ENCODE data around the gene KIF4A.

Gene KIF4A

DNA sequence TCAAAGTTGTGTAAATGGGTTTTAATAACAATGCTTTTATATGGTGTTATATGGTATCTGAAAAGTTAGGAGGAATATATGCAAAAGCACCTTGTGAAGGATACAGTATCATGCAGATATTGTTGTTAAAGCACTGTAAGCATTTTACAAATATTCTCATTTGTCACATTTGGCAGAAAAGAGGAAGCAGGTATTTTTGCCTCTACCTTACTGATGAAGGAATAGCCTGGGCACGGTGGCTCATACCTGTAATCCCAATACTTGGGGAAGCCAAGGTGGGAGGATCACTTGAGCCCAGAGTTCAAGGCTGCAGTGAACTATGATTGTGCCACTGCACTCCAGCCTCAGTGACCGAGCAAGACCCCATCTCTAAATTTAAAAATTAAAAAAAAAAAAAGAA is 121.0 kb downstream of the KIF4A start:
- no peak for DNase-seq

DNA sequence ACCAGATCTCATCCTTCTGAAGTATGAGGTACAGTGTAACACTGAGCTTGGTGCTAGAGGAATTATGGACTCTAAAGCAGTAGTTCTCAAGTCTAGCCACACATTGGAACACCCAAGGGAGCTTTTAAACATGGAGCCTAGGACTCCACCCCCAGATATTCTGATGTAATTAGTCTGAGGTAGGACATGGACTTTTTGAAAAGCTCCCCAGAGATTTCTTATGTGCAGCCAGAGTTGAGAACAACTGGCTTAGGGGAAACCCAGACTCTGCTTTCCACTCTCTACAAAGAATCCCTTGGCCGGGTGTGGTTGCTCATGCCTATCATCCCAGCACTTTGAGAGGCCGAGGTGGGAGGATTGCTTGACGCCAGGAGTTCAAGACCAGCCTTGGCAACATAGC is 121.6 kb downstream of the KIF4A start:
- DNase-seq: no peak

DNA sequence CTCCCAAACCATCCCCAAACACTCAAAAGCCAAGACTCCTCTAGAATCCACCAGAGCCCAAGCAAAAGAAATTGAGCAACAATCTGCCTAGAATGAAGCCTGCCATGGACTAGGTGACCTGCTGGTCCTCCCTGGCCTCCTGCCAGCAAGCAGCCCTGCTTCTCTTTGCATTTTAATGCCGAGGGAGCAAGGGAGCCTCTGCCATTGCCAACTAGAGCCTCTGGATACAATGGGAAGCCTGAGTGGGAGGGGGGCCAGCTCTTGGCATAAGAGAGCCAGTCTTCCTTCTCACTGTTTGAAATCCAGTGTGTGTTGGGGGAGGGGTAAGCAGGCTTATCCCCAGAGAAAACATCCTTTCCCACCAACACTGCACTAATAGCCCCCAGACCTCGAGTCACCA is 131.7 kb downstream of the KIF4A start:
- DNase-seq: no peak

DNA sequence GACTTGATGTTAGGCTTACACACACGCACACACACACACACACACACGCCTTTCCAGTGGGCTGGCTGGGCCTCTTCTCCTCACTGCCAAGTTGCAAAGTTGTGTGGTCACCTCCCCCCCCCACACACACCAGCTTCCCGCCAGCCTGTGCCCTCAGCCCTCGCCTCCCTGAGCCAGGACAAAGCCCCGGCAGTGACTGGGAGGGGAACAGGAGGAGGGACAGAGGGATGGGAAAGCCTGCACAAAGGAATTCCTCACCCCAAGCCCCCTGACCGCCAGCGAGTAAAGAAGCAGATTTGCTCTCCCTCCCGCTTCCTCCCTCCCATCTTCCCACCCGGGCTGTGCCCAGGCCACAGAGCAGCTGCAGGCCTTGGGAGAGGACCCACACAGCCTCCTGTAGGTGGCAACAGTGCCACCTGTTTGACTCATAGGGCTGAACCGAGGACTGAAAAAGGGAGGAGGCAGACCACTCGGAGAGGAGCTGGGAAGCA is 133.0 kb downstream of the KIF4A start, which contains the start of gene GDPD2:
Gene GDPD2 (plus strand): TSS at position 464 of the 491 bp plus-strand sequence. CDS start 1,671 bp downstream, outside the sequence.
- DNase-seq: peak; percentile 22

DNA sequence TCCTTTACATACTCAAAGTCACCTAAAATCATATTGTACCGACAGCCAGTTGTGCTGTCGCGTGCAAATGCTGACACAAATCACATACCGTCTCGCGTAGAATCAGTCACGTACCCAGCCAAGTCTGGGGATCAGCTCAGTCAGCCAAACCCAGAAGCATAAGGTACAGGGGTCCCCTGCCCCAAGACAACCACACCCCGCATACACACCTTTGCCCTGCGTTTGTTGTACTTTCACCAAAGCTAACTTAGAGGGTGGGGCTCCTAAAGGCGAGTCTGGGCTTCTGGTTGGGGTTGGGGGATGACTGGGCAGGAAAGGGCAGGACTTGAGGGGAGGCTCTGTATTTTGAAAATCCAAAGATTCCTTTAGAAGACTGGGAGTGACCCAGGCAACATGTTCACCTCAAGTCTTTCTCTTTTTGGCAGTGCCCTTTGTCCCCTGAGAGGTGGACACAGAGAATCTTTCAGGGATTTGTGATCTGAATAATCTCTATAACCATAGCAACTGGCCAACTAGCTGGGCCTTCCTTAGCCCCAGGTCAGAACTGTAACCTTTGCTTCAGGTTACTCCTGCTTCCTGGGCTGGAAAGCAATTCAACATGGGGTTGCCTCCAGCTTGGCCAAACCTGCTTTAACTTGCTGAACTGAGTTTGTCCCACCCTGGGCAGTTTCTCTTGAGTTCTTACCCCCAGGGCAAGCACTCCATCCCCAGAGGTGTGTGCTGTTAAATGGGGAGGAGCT is 134.2 kb downstream of the KIF4A start:
- DNase-seq: no peak

DNA sequence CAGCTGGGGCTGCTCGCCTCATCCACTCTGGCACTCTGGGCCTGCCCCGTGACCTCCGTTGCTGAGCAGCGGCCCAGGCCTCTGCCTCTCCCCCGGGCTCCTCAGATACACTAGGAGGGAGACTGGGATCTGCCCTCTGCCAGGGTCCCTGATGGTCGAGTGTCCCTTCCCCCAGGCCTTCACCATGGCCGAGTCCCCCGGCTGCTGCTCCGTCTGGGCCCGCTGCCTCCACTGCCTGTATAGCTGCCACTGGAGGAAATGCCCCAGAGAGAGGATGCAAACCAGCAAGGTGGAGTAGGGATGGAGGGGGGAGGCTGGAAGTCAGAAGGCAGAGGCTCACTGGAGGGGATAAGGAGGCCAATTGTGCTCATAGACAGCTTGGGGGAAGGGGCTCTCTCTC is 134.9 kb downstream of the KIF4A start:
- DNase-seq: no peak

DNA sequence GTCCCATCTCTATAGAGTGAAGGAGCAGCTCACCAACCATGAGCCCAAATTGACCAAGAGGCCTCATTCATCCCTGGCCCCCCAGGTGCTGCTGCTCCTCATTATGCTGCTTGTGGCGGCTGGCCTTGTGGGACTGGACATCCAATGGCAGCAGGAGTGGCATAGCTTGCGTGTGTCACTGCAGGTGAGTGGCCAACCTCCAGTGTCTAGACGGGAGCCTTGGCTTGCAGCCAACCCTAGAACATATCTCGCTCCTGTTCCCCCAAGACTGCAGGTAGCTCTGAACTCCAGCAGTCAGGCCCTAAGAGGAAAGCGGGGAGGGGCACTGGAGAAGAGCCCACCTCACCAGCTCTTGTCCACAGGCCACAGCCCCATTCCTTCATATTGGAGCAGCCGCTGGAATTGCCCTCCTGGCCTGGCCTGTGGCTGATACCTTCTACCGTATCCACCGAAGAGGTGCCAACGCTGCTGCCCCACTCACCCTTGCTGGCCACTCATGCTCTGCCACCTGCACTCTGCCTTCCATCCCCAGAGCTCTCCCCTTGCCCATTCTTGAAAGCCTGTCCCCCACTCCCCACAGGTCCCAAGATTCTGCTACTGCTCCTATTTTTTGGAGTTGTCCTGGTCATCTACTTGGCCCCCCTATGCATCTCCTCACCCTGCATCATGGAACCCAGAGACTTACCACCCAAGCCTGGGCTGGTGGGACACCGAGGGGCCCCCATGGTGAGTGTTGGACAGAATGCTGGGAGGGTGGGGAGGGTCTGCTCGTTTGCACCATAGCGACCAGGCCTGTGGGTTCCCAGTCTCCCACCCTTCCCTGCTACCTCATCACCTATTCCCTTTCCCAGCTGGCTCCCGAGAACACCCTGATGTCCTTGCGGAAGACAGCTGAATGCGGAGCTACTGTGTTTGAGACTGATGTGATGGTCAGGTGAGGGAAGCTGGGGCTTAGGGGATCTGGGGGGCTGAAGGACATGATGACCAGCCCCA is 136.7 kb downstream of the KIF4A start:
- DNase-seq: no peak

DNA sequence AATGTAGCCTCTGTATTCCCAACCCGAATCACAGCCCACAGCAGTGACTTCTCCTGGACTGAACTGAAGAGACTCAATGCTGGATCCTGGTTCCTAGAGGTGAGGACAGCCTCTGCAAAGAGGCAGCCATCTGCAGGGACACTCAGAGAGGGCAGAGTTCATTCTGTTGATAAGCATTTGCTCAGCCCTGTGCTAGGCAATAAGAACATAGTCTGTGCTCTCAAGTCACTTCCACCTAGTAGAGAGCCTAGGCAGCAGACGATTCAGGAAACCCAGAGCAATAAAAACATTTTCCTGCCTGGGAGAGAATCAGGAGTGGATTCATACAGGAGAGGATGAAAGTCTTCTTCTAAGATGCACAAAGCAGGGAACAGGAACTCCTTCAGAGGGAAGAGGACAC is 137.5 kb downstream of the KIF4A start:
- DNase-seq: no peak

DNA sequence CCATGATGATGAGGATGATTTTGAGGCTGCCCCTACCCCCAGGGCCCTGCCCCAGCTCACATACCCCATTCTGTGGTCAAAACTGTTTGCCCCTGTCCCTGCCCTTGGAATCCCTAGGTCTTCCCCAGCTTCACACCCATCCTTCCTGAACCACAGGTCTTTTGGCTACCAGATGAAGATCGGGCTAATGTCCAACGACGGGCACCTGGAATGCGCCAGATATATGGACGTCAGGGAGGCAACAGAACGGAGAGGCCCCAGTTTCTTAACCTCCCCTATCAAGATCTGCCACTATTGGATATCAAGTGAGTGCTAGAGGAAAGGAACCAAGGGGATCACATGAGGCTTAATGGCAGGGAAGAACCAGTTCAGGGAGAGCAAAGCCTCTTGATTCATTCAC is 139.9 kb downstream of the KIF4A start:
- no peak for DNase-seq

DNA sequence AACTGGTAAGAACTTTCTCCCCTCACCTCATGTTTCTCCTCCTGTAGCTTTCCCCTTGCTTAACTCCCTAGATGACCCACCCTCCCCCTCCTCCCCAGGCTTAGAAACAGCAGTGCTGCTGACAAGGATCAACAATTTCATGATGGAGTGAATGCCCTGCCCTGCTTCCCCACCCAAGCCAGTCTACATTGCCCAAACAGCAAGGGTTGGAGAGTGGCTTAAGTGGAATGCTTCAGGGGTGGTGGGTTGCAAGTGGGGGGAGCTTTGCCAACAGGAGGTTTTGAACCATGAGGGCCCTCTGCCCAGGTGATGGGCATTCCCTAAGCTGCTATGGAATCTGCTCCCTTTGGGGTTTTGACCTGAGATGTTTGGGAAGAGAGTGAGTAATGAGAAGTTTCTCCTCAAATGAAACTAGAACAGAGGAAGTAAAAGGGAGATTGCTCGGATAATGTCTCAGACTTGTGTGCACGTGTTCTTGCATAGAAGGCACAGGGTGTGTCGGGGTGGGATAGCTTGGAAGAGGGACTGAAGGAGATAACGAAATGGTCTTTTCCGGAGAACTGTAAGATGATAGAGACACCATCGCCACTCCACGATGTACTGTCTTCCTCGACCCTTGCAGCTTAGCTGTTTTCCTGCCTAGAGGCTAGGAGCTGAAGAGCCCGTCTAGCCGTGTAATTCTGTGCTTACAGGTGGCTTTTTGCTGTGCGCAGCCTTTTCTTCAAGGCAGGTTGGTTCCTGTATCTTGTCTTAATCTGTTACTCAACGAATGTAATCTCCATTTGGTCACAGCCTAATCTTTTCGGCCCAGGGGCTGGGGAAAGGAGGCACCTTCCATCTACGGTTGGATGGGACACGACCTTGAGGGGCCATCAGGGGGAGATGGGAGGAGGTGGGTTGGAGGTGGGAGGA is 143.3 kb downstream of the KIF4A start:
- DNase-seq: no peak

DNA sequence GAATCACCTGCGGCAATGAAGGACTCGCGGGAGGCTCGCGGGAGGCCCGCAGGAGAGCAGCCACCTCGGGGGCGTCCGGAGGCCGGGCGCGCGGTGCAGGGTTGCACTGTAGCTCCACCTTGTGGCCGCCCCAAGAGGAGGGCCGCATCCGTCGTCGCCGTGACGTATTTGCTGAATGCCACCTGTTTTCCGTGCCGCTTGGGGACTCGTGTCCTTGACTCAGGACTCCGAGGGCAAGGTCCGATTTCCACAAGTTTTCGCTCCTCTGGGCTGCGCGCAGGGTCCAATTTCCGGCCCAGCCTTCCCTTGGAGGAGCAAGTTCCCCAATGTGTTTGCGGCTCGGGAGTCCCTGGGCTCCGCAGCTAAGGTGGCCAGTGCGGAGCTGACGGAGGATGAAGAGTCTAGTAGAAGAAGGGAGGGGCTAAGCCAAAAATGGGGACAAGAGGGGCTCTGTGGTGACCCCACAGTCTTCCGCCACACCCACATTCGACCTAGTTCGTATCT is 144.0 kb downstream of the KIF4A start:
- peak; percentile 62 for DNase-seq

DNA sequence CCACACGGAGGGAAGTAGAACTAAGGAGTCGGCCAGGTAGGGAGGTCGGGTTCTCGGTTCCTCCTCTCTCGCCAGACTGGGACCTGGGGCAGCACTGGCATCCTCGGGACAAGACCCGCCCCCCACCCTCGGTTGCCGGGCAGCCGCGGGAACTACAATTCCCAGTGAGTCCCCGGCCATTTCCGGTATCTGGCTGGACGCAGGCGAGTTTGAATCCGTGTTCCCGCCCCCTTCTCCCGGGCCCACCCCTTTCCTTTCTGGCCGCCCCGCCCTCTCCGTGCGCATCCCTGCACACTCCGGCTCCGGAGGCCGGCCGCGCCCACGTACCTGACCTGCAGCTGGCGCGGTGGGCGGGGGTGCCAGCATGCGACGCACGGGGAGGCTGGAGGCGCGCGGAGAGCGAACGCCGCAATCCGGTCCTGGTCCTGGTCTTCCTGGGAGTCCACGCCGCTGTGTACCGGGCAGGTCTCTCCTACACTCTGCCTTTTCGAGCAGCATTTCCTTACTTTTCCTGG is 144.5 kb downstream of the KIF4A start:
- peak; percentile 74 for DNase-seq

DNA sequence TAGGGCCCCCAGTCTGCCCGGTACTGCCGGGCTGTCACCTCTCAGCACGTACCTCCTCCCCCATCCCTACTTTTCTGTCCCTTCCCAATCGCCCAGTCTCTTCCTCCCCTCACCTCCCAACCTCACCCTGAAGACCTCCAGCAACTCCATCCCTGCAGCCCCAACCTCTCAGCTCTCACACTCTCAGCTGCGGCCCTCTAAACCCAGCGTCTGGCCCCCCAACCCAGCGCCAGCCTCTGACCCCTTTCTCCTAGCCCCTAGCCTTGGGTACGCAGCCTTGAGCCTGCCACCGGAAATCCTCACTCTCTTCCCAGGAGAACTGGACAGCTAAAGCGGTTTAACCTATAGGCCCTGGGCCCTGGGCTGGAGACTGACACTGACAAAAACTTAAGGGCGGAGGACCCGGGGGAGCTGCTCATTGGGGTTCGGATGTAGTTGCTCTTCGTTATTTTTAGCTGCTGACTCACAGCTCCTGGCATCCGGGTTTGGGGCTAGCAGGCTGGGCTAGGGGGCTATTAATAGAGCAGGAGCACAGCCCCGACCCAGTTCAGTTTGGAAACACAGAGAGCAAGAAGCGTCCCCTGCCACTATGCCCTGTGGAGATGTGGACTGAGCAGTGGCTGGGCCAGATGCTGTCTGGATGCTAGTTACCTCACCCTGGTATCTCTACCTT is 145.1 kb downstream of the KIF4A start:
- DNase-seq: no peak

DNA sequence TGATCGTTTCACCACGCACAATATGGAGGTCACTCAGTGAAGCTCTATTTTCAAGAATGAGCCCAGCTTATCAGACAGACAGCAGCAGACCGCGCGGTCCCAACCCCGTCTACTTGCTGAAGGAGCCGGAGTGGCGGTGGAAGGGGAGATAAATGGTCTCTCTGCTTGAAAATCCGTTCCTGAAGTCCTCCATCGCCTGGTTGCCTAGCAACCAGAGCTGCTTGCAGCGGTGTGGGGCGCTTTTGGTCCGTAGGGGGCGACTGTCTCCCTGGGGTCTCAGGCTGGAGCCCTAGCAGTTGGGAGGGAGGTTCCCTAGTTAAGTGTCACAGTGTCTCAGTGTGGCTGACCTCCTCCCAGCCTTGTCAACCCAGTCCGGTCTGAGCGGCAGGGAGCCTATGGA is 146.4 kb downstream of the KIF4A start:
- peak; percentile 3 for DNase-seq

DNA sequence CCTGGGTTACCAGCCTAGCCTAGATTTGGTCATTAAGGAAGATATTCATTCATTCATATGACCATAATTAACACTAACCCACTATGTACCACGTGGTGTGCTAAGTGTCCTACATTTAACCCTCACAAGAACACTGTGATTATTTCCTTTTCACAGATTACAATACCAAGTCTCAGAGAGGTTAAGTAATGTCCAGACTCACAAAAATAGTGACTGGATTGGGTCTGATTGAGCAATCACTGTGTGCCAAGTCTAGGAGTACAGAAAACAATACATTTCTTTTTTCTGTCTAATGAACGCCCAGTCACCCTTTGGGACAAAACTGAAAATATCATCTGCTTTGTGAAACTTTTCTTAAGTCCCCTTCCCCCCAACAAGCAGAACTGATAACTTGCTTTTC is 147.1 kb downstream of the KIF4A start:
- DNase-seq: no peak

DNA sequence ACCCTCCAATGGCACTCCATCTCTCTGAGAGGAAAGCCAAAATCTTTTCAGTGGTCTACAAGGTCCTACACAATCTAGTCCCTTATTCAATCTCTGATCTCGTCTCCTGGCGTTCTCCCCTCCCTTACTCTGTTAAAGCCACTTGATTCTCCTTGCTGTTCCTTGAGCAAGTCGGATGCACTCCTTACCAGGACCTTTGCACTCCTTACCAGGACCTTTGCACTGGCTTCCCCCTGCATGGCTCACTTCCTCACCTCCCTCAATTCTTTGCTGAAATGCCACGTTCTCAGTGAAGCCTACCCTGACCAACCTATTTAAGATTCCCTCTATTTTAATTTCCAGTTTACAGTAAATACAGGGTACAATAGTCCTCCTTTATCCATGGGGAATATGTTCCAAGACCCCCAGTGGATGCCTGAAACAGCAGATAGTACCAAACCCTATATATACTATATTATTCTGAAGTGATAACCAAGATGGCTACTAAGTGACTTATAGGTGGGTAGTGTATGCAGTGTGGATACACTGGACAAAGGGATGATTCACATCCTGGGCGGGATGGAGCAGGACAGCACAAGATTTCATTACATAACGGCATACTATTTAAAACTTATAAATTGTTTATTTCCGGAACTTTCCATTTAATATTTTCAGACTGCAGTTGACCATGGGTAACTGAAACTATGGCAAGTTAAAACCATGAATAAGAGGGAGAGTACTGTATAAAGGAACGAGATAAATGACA is 148.2 kb downstream of the KIF4A start:
- DNase-seq: no peak

DNA sequence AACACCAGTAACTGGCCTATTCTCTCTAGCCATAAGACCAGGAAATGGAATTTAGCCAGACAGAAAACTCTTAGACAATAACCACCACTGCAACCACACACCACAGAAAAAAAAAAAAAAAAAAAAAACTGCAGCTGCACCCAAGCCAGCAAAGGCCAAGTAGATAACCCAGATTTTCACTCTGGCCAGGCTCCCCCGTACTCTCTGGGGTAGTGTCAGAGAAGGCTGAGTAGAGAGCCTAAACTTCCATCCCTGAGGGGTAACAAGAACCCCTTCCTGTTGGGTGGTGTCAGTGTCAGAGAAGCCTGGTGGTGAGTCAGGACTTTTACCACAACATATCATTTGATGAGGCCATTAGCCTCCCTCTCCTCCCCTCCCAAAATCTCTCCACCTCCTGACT is 149.1 kb downstream of the KIF4A start:
- peak; percentile 3 for DNase-seq

DNA sequence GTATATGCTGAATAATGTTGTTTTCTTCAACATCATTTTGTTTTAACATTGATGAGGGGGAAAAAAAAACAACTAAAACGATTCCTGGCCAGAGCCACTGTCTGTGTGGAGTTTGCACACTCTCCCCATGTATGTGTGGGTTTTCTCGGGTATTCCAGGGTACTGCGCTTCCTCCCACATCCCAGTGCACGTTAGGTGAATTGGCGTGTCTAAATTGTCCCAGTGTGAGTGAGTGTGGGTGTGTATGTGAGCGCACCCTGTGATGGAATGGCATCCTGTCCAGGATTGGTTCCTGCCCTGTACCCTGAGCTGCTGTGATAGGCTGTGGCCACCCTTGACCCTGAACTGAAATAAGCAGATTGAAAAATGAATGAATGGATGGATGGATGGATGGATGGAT is 152.3 kb downstream of the KIF4A start:
- no peak for DNase-seq

DNA sequence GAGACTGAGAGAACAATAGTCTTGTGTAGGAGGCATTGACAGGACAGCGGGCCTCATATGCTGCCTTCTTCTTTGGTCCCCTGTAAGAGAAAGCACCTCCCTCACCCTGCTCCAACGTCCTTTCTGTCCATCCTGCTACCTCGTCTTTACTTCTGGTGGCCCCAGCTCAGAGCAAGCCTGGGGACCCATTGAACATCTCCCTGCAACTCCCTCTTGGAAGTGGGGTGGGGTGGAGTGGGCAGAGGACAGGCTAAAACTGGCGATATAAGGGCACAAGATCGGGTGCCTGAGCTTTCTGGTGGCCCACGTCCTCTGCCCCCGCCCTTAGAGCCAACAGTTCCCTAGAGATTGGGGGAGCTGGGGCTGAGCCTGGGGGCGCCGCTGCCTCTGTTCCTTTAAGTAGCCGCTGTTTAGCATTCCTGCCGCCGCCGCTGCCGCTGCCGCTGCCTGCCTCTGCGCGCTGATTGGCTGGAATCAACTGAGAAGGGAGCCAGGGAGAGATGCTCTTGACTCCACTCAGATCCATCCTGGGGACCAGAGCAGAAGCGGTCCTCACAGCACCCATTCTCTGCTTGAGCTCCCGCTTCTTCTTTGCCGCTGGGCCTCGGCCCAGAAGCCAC is 154.5 kb downstream of the KIF4A start, which contains the start of gene DLG3:
Gene DLG3 (plus strand): TSS at position 510 of the 620 bp plus-strand sequence. CDS start 367 bp downstream, outside the sequence.
- no peak for DNase-seq

Data from hematopoietic multipotent progenitor cell treated with erythropoietin and hydrocortisone succinate and interleukin-3 and kit ligand, for 8 days (in vitro differentiated cells).